A549 (cell line): ENCODE measurements around the gene DDX54.

Experiments used
- CEBPB ChIP-seq, 2 experiments: fragments of >200 bp in 1 of 2; sonication (Bioruptor Twin) in 1 of 2; formaldehyde crosslinking in 1 of 2; IDR thresholded peaks; 2 replicates each; pipeline ENCODE4 v1.6.1; 2012 to 2016
- CTCF ChIP-seq: fragments of >200 bp; sonication (Bioruptor Twin); formaldehyde crosslinking; IDR thresholded peaks from 3 replicates; pipeline ENCODE4 v1.5.1; 2016
- EP300 ChIP-seq, 2 experiments: fragments of >200 bp; sonication (Bioruptor Twin); formaldehyde crosslinking; IDR thresholded peaks; 2 replicates in 1 of 2; 3 replicates in 1 of 2; pipeline ENCODE4 v1.6.1; 2016 to 2017
- ESRRA ChIP-seq: fragments of 150-350 bp; IDR thresholded peaks from 2 replicates; pipeline ENCODE4 v1.6.1; 2014; ENCODE audit warnings: mild to moderate bottlenecking, low read length, borderline replicate concordance
- MAFK ChIP-seq: fragments of 450-650 bp; IDR thresholded peaks from 2 replicates; pipeline ENCODE4 v1.6.1; 2014; ENCODE audit not compliant: partially characterized antibody
- MAZ ChIP-seq: fragments of 150-350 bp; IDR thresholded peaks from 2 replicates; pipeline ENCODE4 v1.6.1; 2014; ENCODE audit warnings: antibody characterized with exemption, low read depth, low read length, borderline replicate concordance
- MYC ChIP-seq: IDR thresholded peaks from 2 replicates; pipeline ENCODE4 v1.6.1; 2012; ENCODE audit warnings: mild to moderate bottlenecking, inconsistent platforms, low read length, improper control_type of control experiment, borderline replicate concordance
- PHF8 ChIP-seq: fragments of 200-600 bp; sonication (generic); IDR thresholded peaks from 2 replicates; pipeline ENCODE4 v1.6.1; 2016; ENCODE audit warnings: low read depth, mild to moderate bottlenecking, antibody characterized with exemption, moderate library complexity, borderline replicate concordance

DNA sequence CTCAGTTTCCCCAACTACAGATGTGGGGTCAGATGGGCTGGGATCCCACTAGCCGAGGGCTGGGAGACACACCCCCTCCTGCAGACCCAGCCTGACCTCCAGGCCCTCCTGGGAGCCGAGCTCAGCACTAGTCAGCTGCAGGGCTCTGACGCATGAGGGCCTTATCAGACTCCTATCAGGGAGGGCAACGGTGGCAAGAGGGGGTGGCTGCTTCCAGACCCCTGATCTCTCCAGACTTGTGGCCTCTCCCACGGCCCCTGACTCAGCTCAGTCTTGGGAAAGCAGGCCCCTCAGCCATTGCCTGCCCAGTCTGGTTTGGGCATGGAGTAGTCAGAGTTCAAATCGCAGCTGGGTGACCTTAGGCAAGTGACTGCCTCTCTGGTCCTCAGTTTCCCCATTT lies 52.2 kb downstream of the DDX54 start:
- TF ChIP-seq CTCF, result no peak
- TF ChIP-seq EP300 (IDR thresholded peaks at IDR 0.05), result no peak
- TF ChIP-seq ESRRA, result no peak
- no peak for TF ChIP-seq MYC
- no peak for TF ChIP-seq MAFK
- TF ChIP-seq PHF8, result no peak
- TF ChIP-seq MAZ, result no peak
- TF ChIP-seq CEBPB (IDR thresholded peaks at IDR 0.05), result no peak
